Measurements from ENCODE around the gene EIF4G1. TPM values are rescaled to one million over a fixed set of nuclear protein-coding genes. Genes with fewer than 3 reads are reported as not detected.

Gene EIF4G1
- total and polyA plus RNA-seq, 2 of the 8 experiments (the other 6 are each of a cell fraction or from before 2014, with no cell fraction given) = 318 to 473 TPM

DNA sequence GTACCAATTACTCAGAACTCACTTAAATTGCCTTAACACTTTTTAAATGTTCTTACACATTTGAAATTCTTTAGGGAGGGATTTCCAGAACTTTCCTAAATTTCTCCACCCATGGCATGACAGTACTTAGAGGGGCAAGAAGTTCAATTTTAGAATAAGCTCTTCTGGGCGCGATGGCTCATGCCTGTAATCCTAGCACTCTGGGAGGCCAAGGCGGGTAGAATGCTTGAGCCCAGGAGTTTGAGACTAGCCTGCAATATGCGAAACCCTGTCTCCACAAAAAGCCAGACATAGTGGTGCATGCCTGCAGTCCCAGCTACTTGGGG, 33.6 kb downstream of the EIF4G1 start:
- Histone ChIP-seq H3K36me3 (ENCODE audit: control insufficient read depth in 2 of 4, insufficient read depth in 4 of 4, low read length in 3 of 4) (peaks cover 2 to 19% (median 10%) of the 10 kb centered on the region in 4 experiments; a peak in 7 of 8 replicates), H3K9me3 (ENCODE audit: insufficient read depth in 2 of 2, low read depth in 1 of 2, low read length in 1 of 2) (no peaks in the 10 kb centered on the region), H3K23me2 (ENCODE audit: low read depth, low read length) (no peaks in the 10 kb centered on the region), H2AK5ac (ENCODE audit: low read depth, low read length) (no peak overlapping the region), H2BK120ac (replicated peaks; ENCODE audit: low read depth, low read length) (no peak overlapping the region), H2BK15ac (ENCODE audit: low read length) (no peak overlapping the region), H3K14ac (ENCODE audit: insufficient read length) (no peak overlapping the region), H3K4me1 (replicated peaks in 1 of 4; ENCODE audit: control insufficient read depth in 3 of 4, insufficient read depth in 4 of 4, low read length in 3 of 4) (peaks cover 0 to 13% (median 10%) of the 10 kb centered on the region in 4 experiments; a peak in 6 of 7 replicates), H4K5ac (ENCODE audit: insufficient read length, low read depth, low read length) (no peak overlapping the region), H3K27me3 (replicated peaks in 1 of 4; ENCODE audit: control insufficient read depth in 3 of 4, extremely low read depth in 1 of 4, insufficient read depth in 3 of 4, low read length in 3 of 4) (no peaks in the 10 kb centered on the region), H2BK20ac (ENCODE audit: low read length) (no peak overlapping the region), H2AFZ (ENCODE audit: low read length) (no peak overlapping the region), H3K79me1 (ENCODE audit: low read depth, low read length) (no peaks in the 10 kb centered on the region; the same call in 1 of the 2 replicates), H4K91ac (replicated peaks; ENCODE audit: insufficient read length, low read length) (no peak overlapping the region), H3K27ac (ENCODE audit: low read depth, low read length) (no peak overlapping the region), H3K9ac (replicated peaks in 1 of 4; ENCODE audit: extremely low read depth in 1 of 4, low read depth in 3 of 4, low read length in 3 of 4) (no peak overlapping the region), H3K23ac (ENCODE audit: insufficient read length) (no peak overlapping the region), H3K4ac (replicated peaks; ENCODE audit: insufficient read length, low read depth, low read length) (no peak overlapping the region), H2BK12ac (ENCODE audit: low read depth, low read length) (no peak overlapping the region), H3K79me2 (ENCODE audit: control insufficient read depth in 1 of 2, insufficient read depth in 2 of 2, low read length in 2 of 2) (no peaks in the 10 kb centered on the region), H3K56ac (replicated peaks; ENCODE audit: insufficient read length, low read depth, low read length) (no peak overlapping the region), H2BK5ac (ENCODE audit: low read depth, low read length) (no peak overlapping the region), H4K20me1 (replicated peaks in 1 of 2; ENCODE audit: control insufficient read depth in 1 of 2, insufficient read depth in 2 of 2, low read length in 2 of 2) (peaks cover 2 to 10% of the 10 kb centered on the region in 2 experiments), H4K8ac (ENCODE audit: extremely low read depth, insufficient read depth, low read length) (no peak overlapping the region), H3K4me2 (ENCODE audit: insufficient read depth in 1 of 2, low read depth in 2 of 2, low read length in 2 of 2) (no peak overlapping the region), H3K18ac (ENCODE audit: extremely low read depth, low read length) (no peak overlapping the region), H3K4me3 (ENCODE audit: extremely low read depth in 1 of 4, insufficient read depth in 2 of 4, low read depth in 3 of 4, low read length in 4 of 4) (no peak overlapping the region)
- no peak for DNase-seq (ENCODE audit: low read depth in 1 of 2, low spot score in 2 of 2)
- no peak for FAIRE-seq
- 96% methylated on average over 4 of the region's 4 CpGs; no CpG with 5 or more reads in 1 of the 2 experiments for WGBS, 2 experiments (ENCODE audit: extremely low coverage in 1 of 2, insufficient coverage in 1 of 2, insufficient read length in 1 of 2, insufficient replicate concordance in 2 of 2, low coverage in 1 of 2, low lambda C conversion rate in 2 of 2, missing lambda C conversion rate in 1 of 2)
- ChIA-PET CTCF (ENCODE audit: partially characterized antibody) (interaction anchor here (1.0 to 1.6 kb wide), 6 partner anchors 10 to 427 kb away, joined by 3 to 9 read pairs (median 4); partner anchors contain the start of genes CHRD and FAM131A), POLR2A (ENCODE audit: partially characterized antibody) (interaction anchor here (0.8 to 3.2 kb wide), 12 partner anchors 10 to 33 kb away, joined by 3 to 23 read pairs (median 4); partner anchors contain the start of gene FAM131A)
- no peak for TF ChIP-seq JUN (IDR thresholded peaks at IDR 0.05; ENCODE audit: low read depth, low read length)
- no peak for TF ChIP-seq CBX8 (IDR thresholded peaks at IDR 0.05; ENCODE audit: borderline replicate concordance, low read depth, low read length)
- no peak for TF ChIP-seq JUND (IDR thresholded peaks at IDR 0.05; ENCODE audit: low read length)
- TF ChIP-seq NANOG (IDR thresholded peaks at IDR 0.05; ENCODE audit: insufficient read depth, low read depth, low read length, poor library complexity, severe bottlenecking) = no peak
- TF ChIP-seq SIX5 (IDR thresholded peaks at IDR 0.05; ENCODE audit: low read depth, low read length) = no peak
- no peak for TF ChIP-seq TEAD4 (IDR thresholded peaks at IDR 0.05; ENCODE audit: low read depth, low read length)
- TF ChIP-seq CBX5 (IDR thresholded peaks at IDR 0.05; ENCODE audit: low read depth, low read length) = no peak
- no peak for TF ChIP-seq CREB1 (IDR thresholded peaks at IDR 0.05)
- no peak for TF ChIP-seq SIN3A (conservative IDR thresholded peaks at IDR 0.05 in 1 of 2, IDR thresholded peaks at IDR 0.05 in 1 of 2; ENCODE audit: low read depth in 1 of 2, low read length in 2 of 2)
- no peak for TF ChIP-seq CTBP2 (IDR thresholded peaks at IDR 0.05; ENCODE audit: borderline replicate concordance, insufficient read depth, insufficient read length, low read length)
- TF ChIP-seq HDAC2 (IDR thresholded peaks at IDR 0.05; ENCODE audit: borderline replicate concordance in 1 of 2, low read depth in 2 of 2, low read length in 2 of 2) = no peak
- no peak for TF ChIP-seq SP4 (IDR thresholded peaks at IDR 0.05; ENCODE audit: low read length)

All from H1 (cell line).